ENCODE measurements around the gene CAMKK2.
"Not testable (repeated sequence)": the region's sequence is repeated elsewhere in the genome, so short reads cannot be mapped to it uniquely, and the experiment has no call there.

Gene CAMKK2

GRCh38 chr12:121212875-121213274, 83.6 kb downstream of the CAMKK2 start:
- no peak overlapping the region for H3K4me3 ChIP-seq (ENCODE audit: control insufficient read depth, low read depth, low read length)
- DNase-seq (ENCODE audit: low read depth), result no peak
- TF ChIP-seq CTCF (conservative IDR thresholded peaks at IDR 0.05; ENCODE audit: control insufficient read depth, insufficient read depth, low read depth, low read length), result no peak

- peak; percentile 65 for DNase-seq (ENCODE audit: low read depth)
- no peak for TF ChIP-seq CTCF (conservative IDR thresholded peaks at IDR 0.05; ENCODE audit: control insufficient read depth, insufficient read depth, low read depth, low read length)
- H3K4me3 ChIP-seq (ENCODE audit: control insufficient read depth, low read depth, low read length), result peak within 1 kb of the TSS; percentile 58
Observed at GRCh38 chr12:121209624-121210572, 86.6 kb downstream of the CAMKK2 start, which contains the start of gene P2RX4. Gene P2RX4, plus strand, starts transcription at chr12:121210129. Its CDS starts 36 bp downstream, at chr12:121210165.

GRCh38 chr12:121209221-121209620, 87.3 kb downstream of the CAMKK2 start:
- no peak for DNase-seq (ENCODE audit: low read depth)
- H3K4me3 ChIP-seq (ENCODE audit: control insufficient read depth, low read depth, low read length), result peak overlapping the region; percentile 58
- TF ChIP-seq CTCF (conservative IDR thresholded peaks at IDR 0.05; ENCODE audit: control insufficient read depth, insufficient read depth, low read depth, low read length), result no peak

- H3K4me3 ChIP-seq (ENCODE audit: control insufficient read depth, low read depth, low read length); DNase-seq (ENCODE audit: low read depth): not testable (repeated sequence)
Observed at GRCh38 chr12:121208571-121208970, 87.9 kb downstream of the CAMKK2 start.

- TF ChIP-seq CTCF (conservative IDR thresholded peaks at IDR 0.05; ENCODE audit: control insufficient read depth, insufficient read depth, low read depth, low read length), result no peak
- H3K4me3 ChIP-seq (ENCODE audit: control insufficient read depth, low read depth, low read length), result no peak overlapping the region
Observed at GRCh38 chr12:121205491-121205890, 91.0 kb downstream of the CAMKK2 start.

GRCh38 chr12:121203482-121203881, 93.0 kb downstream of the CAMKK2 start:
- H3K4me3 ChIP-seq (ENCODE audit: control insufficient read depth, low read depth, low read length), result no peak overlapping the region
- TF ChIP-seq CTCF (conservative IDR thresholded peaks at IDR 0.05; ENCODE audit: control insufficient read depth, insufficient read depth, low read depth, low read length), result no peak
- no peak for DNase-seq (ENCODE audit: low read depth)

More at GRCh38 chr12:121205491-121205890, 91.0 kb downstream of the CAMKK2 start:
- DNase-seq (ENCODE audit: low read depth), result no peak
